Measurements from ENCODE around the gene NAXE. TPM values are rescaled to one million over a fixed set of nuclear protein-coding genes. Genes with fewer than 3 reads are reported as not detected.

NAXE gene
- total RNA-seq, 1 experiment from 2014 or later: 90.3 TPM

GRCh38 chr1:156579472-156579871 is 12.1 kb upstream of the NAXE start, which contains the start of gene TTC24:
TSS of gene TTC24 (plus strand) at chr1:156579723. CDS start at chr1:156581365, 1,642 bp downstream.
- DNase-seq: no peak
- intact Hi-C loops (cut with micrococcal nuclease; ENCODE audit: unreplicated experiment): no loop called here
- no TSS peak for BruUV-seq (replicated peaks)
- TF ChIP-seq EZH2 (IDR thresholded peaks at IDR 0.05; ENCODE audit: low read depth) (no peak), CTCF (conservative IDR thresholded peaks at IDR 0.05) (no peak)
- no peak within 1 kb of the TSS for H3K27ac ChIP-seq
- no peak within 1 kb of the TSS for H3K4me2 ChIP-seq
- no peaks in the 10 kb centered on the region for H3K27me3 ChIP-seq (ENCODE audit: insufficient read depth, low read depth)
- no peaks in the 10 kb centered on the region for H3K4me1 ChIP-seq (replicated peaks; ENCODE audit: insufficient read depth)
- no peak within 1 kb of the TSS for H2AFZ ChIP-seq
- H3K9me2 ChIP-seq (ENCODE audit: insufficient read depth): no peaks in the 10 kb centered on the region
- H3K9me3 ChIP-seq (ENCODE audit: insufficient read depth, low read depth): no peaks in the 10 kb centered on the region
- H4K20me1 ChIP-seq (ENCODE audit: insufficient read depth): no peaks in the 10 kb centered on the region
- ChIA-PET CTCF (interaction anchor here (0.7 kb wide), 1 partner anchor 466 kb away, joined by 3 read pairs; no protein-coding TSS in a partner anchor), POLR2A (ENCODE audit: unreplicated experiment) (no interaction called here)
- no peaks in the 10 kb centered on the region for H3F3A ChIP-seq (ENCODE audit: insufficient read depth, low read depth)
- H3K79me2 ChIP-seq (ENCODE audit: low read depth): no peaks in the 10 kb centered on the region
- no peak within 1 kb of the TSS for H3K4me3 ChIP-seq
- no peaks in the 10 kb centered on the region for H3K36me3 ChIP-seq (ENCODE audit: low read depth)

- POLR2A ChIA-PET (ENCODE audit: unreplicated experiment): interaction anchor here (0.6 kb wide), 1 partner anchor 411 kb away, joined by 3 read pairs; no protein-coding TSS in a partner anchor
- no peaks in the 10 kb centered on the region for H3K9me2 ChIP-seq (ENCODE audit: insufficient read depth)
Measured at GRCh38 chr1:156581661-156582387, 9.8 kb upstream of the NAXE start.

GRCh38 chr1:156582388-156583017 is 9.1 kb upstream of the NAXE start:
- intact Hi-C loops (cut with micrococcal nuclease; ENCODE audit: unreplicated experiment): no loop called here
- ChIA-PET CTCF (interaction anchor here (0.8 kb wide), 2 partner anchors 9 to 11 kb away, joined by 3 read pairs; no protein-coding TSS in a partner anchor), POLR2A (ENCODE audit: unreplicated experiment) (no interaction called here)
- Histone ChIP-seq H3K79me2 (ENCODE audit: low read depth) (no peaks in the 10 kb centered on the region), H3K4me3 (no peak overlapping the region), H3K9me2 (ENCODE audit: insufficient read depth) (no peaks in the 10 kb centered on the region), H3K27ac (no peak overlapping the region), H3K4me2 (no peak overlapping the region), H3K4me1 (replicated peaks; ENCODE audit: insufficient read depth) (no peaks in the 10 kb centered on the region), H3K9me3 (ENCODE audit: insufficient read depth, low read depth) (no peaks in the 10 kb centered on the region), H2AFZ (no peak overlapping the region), H3K27me3 (ENCODE audit: insufficient read depth, low read depth) (no peaks in the 10 kb centered on the region), H4K20me1 (ENCODE audit: insufficient read depth) (no peaks in the 10 kb centered on the region), H3F3A (ENCODE audit: insufficient read depth, low read depth) (no peaks in the 10 kb centered on the region), H3K36me3 (ENCODE audit: low read depth) (no peaks in the 10 kb centered on the region)
- DNase-seq: no peak
- TF ChIP-seq EZH2 (IDR thresholded peaks at IDR 0.05; ENCODE audit: low read depth) (no peak), CTCF (conservative IDR thresholded peaks at IDR 0.05) (no peak)
- BruUV-seq (replicated peaks): no TSS peak

More at GRCh38 chr1:156581661-156582387, 9.8 kb upstream of the NAXE start:
- intact Hi-C loops (cut with micrococcal nuclease; ENCODE audit: unreplicated experiment): no loop called here
- Histone ChIP-seq H3K79me2 (ENCODE audit: low read depth) (no peaks in the 10 kb centered on the region), H3K4me3 (no peak overlapping the region), H3K4me2 (no peak overlapping the region), H4K20me1 (ENCODE audit: insufficient read depth) (no peaks in the 10 kb centered on the region), H3K27me3 (ENCODE audit: insufficient read depth, low read depth) (no peaks in the 10 kb centered on the region), H3K9me3 (ENCODE audit: insufficient read depth, low read depth) (no peaks in the 10 kb centered on the region), H3K36me3 (ENCODE audit: low read depth) (no peaks in the 10 kb centered on the region), H3K4me1 (replicated peaks; ENCODE audit: insufficient read depth) (no peaks in the 10 kb centered on the region), H3K27ac (no peak overlapping the region), H3F3A (ENCODE audit: insufficient read depth, low read depth) (no peaks in the 10 kb centered on the region), H2AFZ (no peak overlapping the region)
- CTCF ChIA-PET: interaction anchor here (0.8 kb wide), 2 partner anchors 9 to 11 kb away, joined by 3 read pairs; no protein-coding TSS in a partner anchor
- no peak for TF ChIP-seq CTCF (conservative IDR thresholded peaks at IDR 0.05)
- no peak for TF ChIP-seq EZH2 (IDR thresholded peaks at IDR 0.05; ENCODE audit: low read depth)
- BruUV-seq (replicated peaks): no TSS peak
- DNase-seq: no peak
